ENCODE measurements around the gene PAK1.

GRCh38 chr11:77375107-77375506 is 98.8 kb downstream of the PAK1 start:
- TF ChIP-seq, protein P1, sequence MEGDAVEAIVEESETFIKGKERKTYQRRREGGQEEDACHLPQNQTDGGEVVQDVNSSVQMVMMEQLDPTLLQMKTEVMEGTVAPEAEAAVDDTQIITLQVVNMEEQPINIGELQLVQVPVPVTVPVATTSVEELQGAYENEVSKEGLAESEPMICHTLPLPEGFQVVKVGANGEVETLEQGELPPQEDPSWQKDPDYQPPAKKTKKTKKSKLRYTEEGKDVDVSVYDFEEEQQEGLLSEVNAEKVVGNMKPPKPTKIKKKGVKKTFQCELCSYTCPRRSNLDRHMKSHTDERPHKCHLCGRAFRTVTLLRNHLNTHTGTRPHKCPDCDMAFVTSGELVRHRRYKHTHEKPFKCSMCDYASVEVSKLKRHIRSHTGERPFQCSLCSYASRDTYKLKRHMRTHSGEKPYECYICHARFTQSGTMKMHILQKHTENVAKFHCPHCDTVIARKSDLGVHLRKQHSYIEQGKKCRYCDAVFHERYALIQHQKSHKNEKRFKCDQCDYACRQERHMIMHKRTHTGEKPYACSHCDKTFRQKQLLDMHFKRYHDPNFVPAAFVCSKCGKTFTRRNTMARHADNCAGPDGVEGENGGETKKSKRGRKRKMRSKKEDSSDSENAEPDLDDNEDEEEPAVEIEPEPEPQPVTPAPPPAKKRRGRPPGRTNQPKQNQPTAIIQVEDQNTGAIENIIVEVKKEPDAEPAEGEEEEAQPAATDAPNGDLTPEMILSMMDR (IDR thresholded peaks at IDR 0.05; ENCODE audit: low read length) = no peak
- no peak for TF ChIP-seq EZH2 (IDR thresholded peaks at IDR 0.05; ENCODE audit: borderline replicate concordance, low read length)
